ENCODE results near the gene ACAP3. TPM values are rescaled to one million over a fixed set of nuclear protein-coding genes. Genes with fewer than 3 reads are reported as not detected.

The ACAP3 gene
- total RNA-seq, 4 donors from 2014 or later: 34.3 to 125 (median 69.6) TPM

DNA sequence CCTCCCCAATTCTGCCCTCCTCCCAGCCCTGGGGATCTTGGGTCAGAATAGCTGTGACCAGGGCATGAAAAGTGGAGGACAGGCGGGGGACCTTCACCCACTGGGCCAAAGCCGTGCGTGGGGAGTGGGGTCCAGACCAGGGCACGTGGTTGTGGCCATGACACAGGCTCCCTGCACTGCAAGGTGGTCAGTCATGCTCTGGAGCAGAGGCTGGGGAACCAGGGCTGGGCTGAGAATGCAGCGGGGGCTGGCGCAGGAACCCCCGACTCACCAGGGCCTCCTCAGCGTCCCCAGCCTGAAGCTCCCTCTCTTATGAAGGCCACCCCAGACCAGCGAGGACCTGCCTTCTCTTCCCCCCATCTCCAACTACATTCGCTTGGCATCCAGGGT is 38.8 kb upstream of the ACAP3 start:
- no peaks in the 10 kb centered on the region for H3K9me3 ChIP-seq
- no peak for DNase-seq (ENCODE audit: low spot score in 2 of 2)
- H3K27ac ChIP-seq: peak overlapping the region in 3 of 4 donors; percentile 30 to 91 (median 84)
- 81 to 94% methylated on average over 6 to 10 of the region's 10 CpGs for WGBS, 2 donors
- peaks cover 0 to 66% (median 47%) of the 10 kb centered on the region in 4 donors for H3K4me1 ChIP-seq
- H3K4me3 ChIP-seq: peak overlapping the region in 1 of 4 donors; percentile 1
- peaks cover 0 to 8% (median 0%) of the 10 kb centered on the region in 3 donors for H3K36me3 ChIP-seq
- no peaks in the 10 kb centered on the region for H3K27me3 ChIP-seq
- TF ChIP-seq, protein P1, sequence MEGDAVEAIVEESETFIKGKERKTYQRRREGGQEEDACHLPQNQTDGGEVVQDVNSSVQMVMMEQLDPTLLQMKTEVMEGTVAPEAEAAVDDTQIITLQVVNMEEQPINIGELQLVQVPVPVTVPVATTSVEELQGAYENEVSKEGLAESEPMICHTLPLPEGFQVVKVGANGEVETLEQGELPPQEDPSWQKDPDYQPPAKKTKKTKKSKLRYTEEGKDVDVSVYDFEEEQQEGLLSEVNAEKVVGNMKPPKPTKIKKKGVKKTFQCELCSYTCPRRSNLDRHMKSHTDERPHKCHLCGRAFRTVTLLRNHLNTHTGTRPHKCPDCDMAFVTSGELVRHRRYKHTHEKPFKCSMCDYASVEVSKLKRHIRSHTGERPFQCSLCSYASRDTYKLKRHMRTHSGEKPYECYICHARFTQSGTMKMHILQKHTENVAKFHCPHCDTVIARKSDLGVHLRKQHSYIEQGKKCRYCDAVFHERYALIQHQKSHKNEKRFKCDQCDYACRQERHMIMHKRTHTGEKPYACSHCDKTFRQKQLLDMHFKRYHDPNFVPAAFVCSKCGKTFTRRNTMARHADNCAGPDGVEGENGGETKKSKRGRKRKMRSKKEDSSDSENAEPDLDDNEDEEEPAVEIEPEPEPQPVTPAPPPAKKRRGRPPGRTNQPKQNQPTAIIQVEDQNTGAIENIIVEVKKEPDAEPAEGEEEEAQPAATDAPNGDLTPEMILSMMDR (IDR thresholded peaks at IDR 0.05): no peak
- TF ChIP-seq EP300 (IDR thresholded peaks at IDR 0.05): no peak
- no peak for TF ChIP-seq POLR2A (IDR thresholded peaks at IDR 0.05)

DNA sequence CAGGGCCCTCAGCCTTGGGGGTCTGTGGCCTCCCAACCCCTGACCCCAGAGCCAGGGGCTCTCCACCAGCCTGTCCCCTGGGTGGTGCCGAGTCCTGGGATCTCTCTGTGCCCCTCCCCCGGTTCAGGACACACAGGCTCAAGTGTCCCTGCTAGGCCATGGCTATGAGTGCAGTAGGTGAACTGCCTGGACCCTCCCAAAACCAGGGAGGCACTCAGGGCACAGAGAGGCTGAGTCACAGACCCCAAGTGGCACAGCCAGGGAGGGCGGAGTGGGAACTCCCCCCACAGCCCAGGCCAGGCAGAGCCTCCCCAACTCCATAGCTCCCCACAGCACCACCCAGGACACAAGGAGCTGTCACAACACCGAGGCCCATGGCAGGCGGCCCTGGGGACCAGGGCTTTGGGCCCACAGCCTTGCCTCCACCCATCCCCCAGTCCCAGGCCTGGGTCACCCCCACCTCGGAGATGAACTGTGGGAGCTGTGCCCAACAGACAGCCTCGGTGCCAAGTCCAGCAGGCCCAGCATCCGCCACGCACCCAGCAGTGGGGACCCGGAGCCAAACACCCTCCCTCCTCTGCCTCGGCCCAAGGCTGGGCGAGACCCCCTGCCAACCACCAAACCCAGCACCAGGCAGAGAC is 38.2 kb upstream of the ACAP3 start:
- Histone ChIP-seq H3K9me3 (no peaks in the 10 kb centered on the region), H3K4me3 (peak overlapping the region in 1 of 4 donors; percentile 19), H3K27me3 (no peaks in the 10 kb centered on the region), H3K36me3 (peaks cover 0 to 13% (median 0%) of the 10 kb centered on the region in 3 donors), H3K27ac (peak overlapping the region in 3 of 4 donors; percentile 60 to 91 (median 76)), H3K4me1 (peaks cover 0 to 63% (median 45%) of the 10 kb centered on the region in 4 donors)
- no peak for DNase-seq (ENCODE audit: low spot score in 2 of 2)
- 52 to 68% methylated on average over 6 to 9 of the region's 12 CpGs for WGBS, 2 donors
- no peak for TF ChIP-seq EP300 (IDR thresholded peaks at IDR 0.05)
- no peak for TF ChIP-seq POLR2A (IDR thresholded peaks at IDR 0.05)
- TF ChIP-seq, protein P1 (IDR thresholded peaks at IDR 0.05): no peak

DNA sequence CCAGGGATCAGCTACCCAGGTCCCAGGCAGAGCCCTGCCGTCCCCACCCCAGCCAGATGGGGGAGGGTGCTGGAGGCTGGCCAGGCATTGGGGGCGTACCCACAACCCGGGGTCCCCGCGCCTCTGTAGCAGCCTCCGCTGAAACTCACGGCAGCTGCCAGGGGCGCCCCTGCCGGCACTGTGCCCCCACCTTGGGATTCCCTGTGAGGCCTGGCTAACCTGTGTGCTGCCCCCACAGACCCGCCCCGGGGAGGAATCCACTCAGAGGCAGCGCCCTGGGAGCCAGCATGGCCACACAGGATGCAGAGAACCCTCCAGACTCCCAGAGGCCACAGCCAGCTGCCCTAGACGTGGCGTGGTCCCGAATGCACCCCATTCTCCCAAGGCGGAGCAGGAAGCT is 37.7 kb upstream of the ACAP3 start:
- 27 to 42% methylated on average over 8 to 13 of the region's 16 CpGs for WGBS, 2 donors
- no peak for DNase-seq (ENCODE audit: low spot score in 2 of 2)
- H3K4me3 ChIP-seq: peak overlapping the region in 1 of 4 donors; percentile 19
- no peaks in the 10 kb centered on the region for H3K27me3 ChIP-seq
- peak overlapping the region in 3 of 4 donors; percentile 60 to 91 (median 72) for H3K27ac ChIP-seq
- H3K9me3 ChIP-seq: no peaks in the 10 kb centered on the region
- peaks cover 0 to 63% (median 45%) of the 10 kb centered on the region in 4 donors for H3K4me1 ChIP-seq
- peaks cover 0 to 19% (median 0%) of the 10 kb centered on the region in 3 donors for H3K36me3 ChIP-seq
- TF ChIP-seq, protein P1 (IDR thresholded peaks at IDR 0.05): no peak
- TF ChIP-seq POLR2A (IDR thresholded peaks at IDR 0.05): no peak
- TF ChIP-seq EP300 (IDR thresholded peaks at IDR 0.05): no peak

DNA sequence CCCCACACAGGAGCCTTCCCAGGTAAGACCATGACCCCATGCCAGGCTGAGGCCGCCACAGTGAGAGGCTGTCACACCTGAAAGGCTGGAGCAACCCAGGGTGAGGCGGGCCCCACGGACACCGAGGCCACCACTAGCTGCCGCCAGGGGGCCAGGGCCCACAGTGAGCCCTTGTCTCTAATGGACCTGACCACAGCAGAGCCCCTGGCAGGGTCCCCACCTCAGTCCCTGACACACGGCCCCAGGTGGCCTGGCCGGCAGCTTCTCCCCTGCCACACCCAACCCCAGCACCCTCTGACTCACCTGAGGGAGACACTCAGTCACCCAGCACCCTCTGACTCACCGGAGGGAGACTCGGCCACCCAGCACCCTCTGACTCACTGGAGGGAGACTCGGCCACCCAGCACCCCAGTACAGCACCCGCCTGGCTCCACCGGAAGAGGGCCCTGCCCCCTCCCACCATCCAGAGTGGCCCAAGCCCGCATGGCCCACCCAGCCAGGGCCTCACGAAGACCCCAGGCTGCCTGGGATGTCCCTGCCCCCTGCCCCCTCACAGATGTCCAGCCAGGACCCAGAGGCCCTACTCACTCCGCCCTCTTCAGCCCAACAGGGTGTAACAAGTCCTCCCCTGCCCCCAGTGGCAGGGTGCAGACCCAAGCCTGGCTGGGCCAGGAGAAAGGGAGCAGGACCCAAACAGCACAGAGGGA is 37.1 kb upstream of the ACAP3 start:
- H3K27me3 ChIP-seq: no peaks in the 10 kb centered on the region
- no peak for DNase-seq (ENCODE audit: low spot score in 2 of 2)
- H3K27ac ChIP-seq: peak overlapping the region in 3 of 4 donors; percentile 60 to 91 (median 72)
- 63 to 80% methylated on average over 3 to 12 of the region's 15 CpGs for WGBS, 2 donors
- H3K4me1 ChIP-seq: peaks cover 0 to 63% (median 45%) of the 10 kb centered on the region in 4 donors
- H3K36me3 ChIP-seq: peaks cover 0 to 25% (median 0%) of the 10 kb centered on the region in 3 donors
- no peaks in the 10 kb centered on the region for H3K9me3 ChIP-seq
- H3K4me3 ChIP-seq: peak overlapping the region in 1 of 4 donors; percentile 19
- no peak for TF ChIP-seq EP300 (IDR thresholded peaks at IDR 0.05)
- TF ChIP-seq, protein P1 (IDR thresholded peaks at IDR 0.05): peak in 3 of 5 experiments; percentile 13 to 30 (median 20)

Measured in tibial nerve (tissue), 4 donors.